ENCODE measurements around the gene MEST. TPM values are rescaled to one million over a fixed set of nuclear protein-coding genes. Genes with fewer than 3 reads are reported as not detected.
A peak's percentile ranks its signal among the peaks of the same experiment; 100 is the strongest.

The MEST gene
- total and polyA plus RNA-seq, 2 of the 13 experiments (the other 11 are each of a cell fraction or from before 2014, with no cell fraction given) = 49.5 to 54.6 TPM

DNA sequence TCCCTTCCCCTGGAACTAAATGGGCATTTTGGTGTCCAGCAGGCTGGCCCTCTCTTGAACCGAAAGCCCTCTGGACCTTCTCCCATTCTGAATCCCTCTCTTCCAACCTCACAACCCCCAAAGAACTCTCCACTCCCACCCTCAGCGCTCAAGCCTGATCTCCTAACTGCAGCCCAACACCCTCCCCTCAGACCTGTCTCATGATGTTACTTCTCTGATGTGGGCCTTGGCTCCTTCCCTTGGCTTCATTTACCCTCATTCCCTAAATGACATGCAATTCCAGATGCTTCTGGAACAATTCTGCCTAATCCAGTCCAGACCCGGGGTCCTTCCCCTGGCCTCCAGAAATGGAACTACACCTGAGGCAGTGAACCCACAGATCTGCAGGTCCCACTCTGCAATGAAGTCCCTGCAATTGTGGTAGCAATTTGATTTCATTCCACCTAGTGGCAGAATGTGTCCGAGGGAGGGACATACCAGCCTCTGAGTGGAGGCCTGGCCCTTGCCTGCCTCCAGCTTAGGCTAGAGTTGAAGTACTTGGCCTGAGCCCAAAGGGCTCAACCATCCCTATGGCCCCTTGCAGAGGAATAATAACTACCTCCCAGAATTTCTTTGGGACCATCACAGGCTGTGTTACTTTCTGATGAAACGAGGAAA is 47.0 kb upstream of the MEST start:
- Histone ChIP-seq H2AFZ (ENCODE audit: low read length) (no peak overlapping the region), H3K4me2 (ENCODE audit: low read depth, low read length) (no peak overlapping the region), H3K9me3 (ENCODE audit: low read length) (no peaks in the 10 kb centered on the region), H3K36me3 (replicated peaks in 1 of 2; ENCODE audit: control insufficient read depth in 1 of 2, insufficient read depth in 2 of 2, low read length in 2 of 2) (no peaks in the 10 kb centered on the region), H4K20me1 (ENCODE audit: insufficient read depth, low read length) (no peaks in the 10 kb centered on the region), H3K27me3 (ENCODE audit: control insufficient read depth in 1 of 2, insufficient read depth in 2 of 2, low read length in 2 of 2) (peaks cover 0 to 4% of the 10 kb centered on the region in 2 experiments; a peak in 1 of 5 replicates), H3K4me1 (ENCODE audit: insufficient read depth, low read length) (peaks cover 16% of the 10 kb centered on the region), H3K4me3 (replicated peaks in 1 of 3; ENCODE audit: insufficient read depth in 1 of 3, low read depth in 2 of 3, low read length in 3 of 3) (no peak overlapping the region), H3K9ac (ENCODE audit: insufficient read depth, low read depth, low read length) (no peak overlapping the region), H3K79me2 (ENCODE audit: insufficient read depth, low read length) (no peaks in the 10 kb centered on the region), H3K27ac (ENCODE audit: extremely low read length, insufficient read depth, low read length) (no peak overlapping the region)
- no TSS peak for BruUV-seq (replicated peaks)
- intact Hi-C loops (cut with micrococcal nuclease; ENCODE audit: unreplicated experiment) (no loop called here), in situ Hi-C loops (cut with HindIII; ENCODE audit: extremely low pct_ligation_motif_present, low pct_unique_long_range_greater_than_20kb) (no loop called here)
- ChIA-PET POLR2A (no interaction called here), CTCF (ENCODE audit: low intra/inter-chr PET ratio, low total read pairs) (no interaction called here)
- FAIRE-seq = no peak
- TF ChIP-seq, protein P1, sequence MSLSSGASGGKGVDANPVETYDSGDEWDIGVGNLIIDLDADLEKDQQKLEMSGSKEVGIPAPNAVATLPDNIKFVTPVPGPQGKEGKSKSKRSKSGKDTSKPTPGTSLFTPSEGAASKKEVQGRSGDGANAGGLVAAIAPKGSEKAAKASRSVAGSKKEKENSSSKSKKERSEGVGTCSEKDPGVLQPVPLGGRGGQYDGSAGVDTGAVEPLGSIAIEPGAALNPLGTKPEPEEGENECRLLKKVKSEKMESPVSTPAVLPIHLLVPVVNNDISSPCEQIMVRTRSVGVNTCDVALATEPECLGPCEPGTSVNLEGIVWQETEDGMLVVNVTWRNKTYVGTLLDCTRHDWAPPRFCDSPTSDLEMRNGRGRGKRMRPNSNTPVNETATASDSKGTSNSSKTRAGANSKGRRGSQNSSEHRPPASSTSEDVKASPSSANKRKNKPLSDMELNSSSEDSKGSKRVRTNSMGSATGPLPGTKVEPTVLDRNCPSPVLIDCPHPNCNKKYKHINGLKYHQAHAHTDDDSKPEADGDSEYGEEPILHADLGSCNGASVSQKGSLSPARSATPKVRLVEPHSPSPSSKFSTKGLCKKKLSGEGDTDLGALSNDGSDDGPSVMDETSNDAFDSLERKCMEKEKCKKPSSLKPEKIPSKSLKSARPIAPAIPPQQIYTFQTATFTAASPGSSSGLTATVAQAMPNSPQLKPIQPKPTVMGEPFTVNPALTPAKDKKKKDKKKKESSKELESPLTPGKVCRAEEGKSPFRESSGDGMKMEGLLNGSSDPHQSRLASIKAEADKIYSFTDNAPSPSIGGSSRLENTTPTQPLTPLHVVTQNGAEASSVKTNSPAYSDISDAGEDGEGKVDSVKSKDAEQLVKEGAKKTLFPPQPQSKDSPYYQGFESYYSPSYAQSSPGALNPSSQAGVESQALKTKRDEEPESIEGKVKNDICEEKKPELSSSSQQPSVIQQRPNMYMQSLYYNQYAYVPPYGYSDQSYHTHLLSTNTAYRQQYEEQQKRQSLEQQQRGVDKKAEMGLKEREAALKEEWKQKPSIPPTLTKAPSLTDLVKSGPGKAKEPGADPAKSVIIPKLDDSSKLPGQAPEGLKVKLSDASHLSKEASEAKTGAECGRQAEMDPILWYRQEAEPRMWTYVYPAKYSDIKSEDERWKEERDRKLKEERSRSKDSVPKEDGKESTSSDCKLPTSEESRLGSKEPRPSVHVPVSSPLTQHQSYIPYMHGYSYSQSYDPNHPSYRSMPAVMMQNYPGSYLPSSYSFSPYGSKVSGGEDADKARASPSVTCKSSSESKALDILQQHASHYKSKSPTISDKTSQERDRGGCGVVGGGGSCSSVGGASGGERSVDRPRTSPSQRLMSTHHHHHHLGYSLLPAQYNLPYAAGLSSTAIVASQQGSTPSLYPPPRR (CRISPR knock-in tag; IDR thresholded peaks at IDR 0.05; ENCODE audit: borderline replicate concordance) = no peak
- TF ChIP-seq ZNF251 (CRISPR knock-in tag; IDR thresholded peaks at IDR 0.05) = no peak
- TF ChIP-seq STAG1 (CRISPR knock-in tag; IDR thresholded peaks at IDR 0.05) = peak; percentile 18; the same call in 1 of the 2 replicates
- TF ChIP-seq, protein P2, sequence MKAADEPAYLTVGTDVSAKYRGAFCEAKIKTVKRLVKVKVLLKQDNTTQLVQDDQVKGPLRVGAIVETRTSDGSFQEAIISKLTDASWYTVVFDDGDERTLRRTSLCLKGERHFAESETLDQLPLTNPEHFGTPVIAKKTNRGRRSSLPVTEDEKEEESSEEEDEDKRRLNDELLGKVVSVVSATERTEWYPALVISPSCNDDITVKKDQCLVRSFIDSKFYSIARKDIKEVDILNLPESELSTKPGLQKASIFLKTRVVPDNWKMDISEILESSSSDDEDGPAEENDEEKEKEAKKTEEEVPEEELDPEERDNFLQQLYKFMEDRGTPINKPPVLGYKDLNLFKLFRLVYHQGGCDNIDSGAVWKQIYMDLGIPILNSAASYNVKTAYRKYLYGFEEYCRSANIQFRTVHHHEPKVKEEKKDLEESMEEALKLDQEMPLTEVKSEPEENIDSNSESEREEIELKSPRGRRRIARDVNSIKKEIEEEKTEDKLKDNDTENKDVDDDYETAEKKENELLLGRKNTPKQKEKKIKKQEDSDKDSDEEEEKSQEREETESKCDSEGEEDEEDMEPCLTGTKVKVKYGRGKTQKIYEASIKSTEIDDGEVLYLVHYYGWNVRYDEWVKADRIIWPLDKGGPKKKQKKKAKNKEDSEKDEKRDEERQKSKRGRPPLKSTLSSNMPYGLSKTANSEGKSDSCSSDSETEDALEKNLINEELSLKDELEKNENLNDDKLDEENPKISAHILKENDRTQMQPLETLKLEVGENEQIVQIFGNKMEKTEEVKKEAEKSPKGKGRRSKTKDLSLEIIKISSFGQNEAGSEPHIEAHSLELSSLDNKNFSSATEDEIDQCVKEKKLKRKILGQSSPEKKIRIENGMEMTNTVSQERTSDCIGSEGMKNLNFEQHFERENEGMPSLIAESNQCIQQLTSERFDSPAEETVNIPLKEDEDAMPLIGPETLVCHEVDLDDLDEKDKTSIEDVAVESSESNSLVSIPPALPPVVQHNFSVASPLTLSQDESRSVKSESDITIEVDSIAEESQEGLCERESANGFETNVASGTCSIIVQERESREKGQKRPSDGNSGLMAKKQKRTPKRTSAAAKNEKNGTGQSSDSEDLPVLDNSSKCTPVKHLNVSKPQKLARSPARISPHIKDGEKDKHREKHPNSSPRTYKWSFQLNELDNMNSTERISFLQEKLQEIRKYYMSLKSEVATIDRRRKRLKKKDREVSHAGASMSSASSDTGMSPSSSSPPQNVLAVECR (CRISPR knock-in tag; IDR thresholded peaks at IDR 0.05; ENCODE audit: borderline replicate concordance) = no peak
- TF ChIP-seq NCOR1 (IDR thresholded peaks at IDR 0.05; ENCODE audit: borderline replicate concordance, low read length) = no peak
- TF ChIP-seq ZNF619 (CRISPR knock-in tag; IDR thresholded peaks at IDR 0.05) = no peak
- no peak for TF ChIP-seq ZNF17 (CRISPR knock-in tag; IDR thresholded peaks at IDR 0.05)
- TF ChIP-seq, protein P3, sequence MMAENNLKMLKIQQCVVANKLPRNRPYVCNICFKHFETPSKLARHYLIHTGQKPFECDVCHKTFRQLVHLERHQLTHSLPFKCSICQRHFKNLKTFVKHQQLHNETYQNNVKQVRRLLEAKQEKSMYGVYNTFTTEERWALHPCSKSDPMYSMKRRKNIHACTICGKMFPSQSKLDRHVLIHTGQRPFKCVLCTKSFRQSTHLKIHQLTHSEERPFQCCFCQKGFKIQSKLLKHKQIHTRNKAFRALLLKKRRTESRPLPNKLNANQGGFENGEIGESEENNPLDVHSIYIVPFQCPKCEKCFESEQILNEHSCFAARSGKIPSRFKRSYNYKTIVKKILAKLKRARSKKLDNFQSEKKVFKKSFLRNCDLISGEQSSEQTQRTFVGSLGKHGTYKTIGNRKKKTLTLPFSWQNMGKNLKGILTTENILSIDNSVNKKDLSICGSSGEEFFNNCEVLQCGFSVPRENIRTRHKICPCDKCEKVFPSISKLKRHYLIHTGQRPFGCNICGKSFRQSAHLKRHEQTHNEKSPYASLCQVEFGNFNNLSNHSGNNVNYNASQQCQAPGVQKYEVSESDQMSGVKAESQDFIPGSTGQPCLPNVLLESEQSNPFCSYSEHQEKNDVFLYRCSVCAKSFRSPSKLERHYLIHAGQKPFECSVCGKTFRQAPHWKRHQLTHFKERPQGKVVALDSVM (CRISPR knock-in tag; IDR thresholded peaks at IDR 0.05) = peak; percentile 76
- no peak for TF ChIP-seq ZNF747 (CRISPR knock-in tag; IDR thresholded peaks at IDR 0.05; ENCODE audit: borderline replicate concordance)
- no peak for TF ChIP-seq ZNF577 (CRISPR knock-in tag; IDR thresholded peaks at IDR 0.05; ENCODE audit: borderline replicate concordance, low read depth)
- ATAC-seq = no peak
- WGBS (ENCODE audit: low lambda C conversion rate) = 38% methylated on average over 5 of the region's 5 CpGs
- peak; percentile 7 for DNase-seq (ENCODE audit: low spot score)
